HEK293T (cell line): ENCODE results near the gene FCN1.

Experiments used
- CTCF ChIA-PET: fragments of 350-600 bp; formaldehyde crosslinking; extraction: SDS; loops from one replicate; lab custom pipeline; 2021; ENCODE audit warnings: antibody characterized with exemption, inconsistent platforms; lab: Yijun Ruan, JAX
- POLR2A ChIA-PET: fragments of 350-600 bp; formaldehyde crosslinking; extraction: SDS; loops from one replicate; lab custom pipeline; 2020; ENCODE audit warnings: antibody characterized with exemption, inconsistent platforms; lab: Yijun Ruan, JAX
- DNase-seq: peaks from one replicate; pipeline ENCODE4 v3.0.0; 2012; ENCODE audit warnings: mixed read lengths; ENCODE audit errors: extremely low spot score
- ARNT ChIP-seq: fragments of 450-650 bp; IDR thresholded peaks from 2 replicates; pipeline ENCODE4 v1.6.1; 2017; ENCODE audit warnings: mild to moderate bottlenecking
- BHLHE40 ChIP-seq: fragments of 450-650 bp; IDR thresholded peaks from 2 replicates; pipeline ENCODE4 v1.6.1; 2016; ENCODE audit warnings: mild to moderate bottlenecking, moderate library complexity, borderline replicate concordance
- CTBP1 ChIP-seq: fragments of 450-650 bp; IDR thresholded peaks from 2 replicates; pipeline ENCODE4 v1.6.1; 2016; ENCODE audit warnings: borderline replicate concordance
- ELF4 ChIP-seq: fragments of 450-650 bp; IDR thresholded peaks from 2 replicates; pipeline ENCODE4 v1.6.1; 2017; ENCODE audit warnings: antibody characterized with exemption
- FOXA1 ChIP-seq: fragments of 450-650 bp; IDR thresholded peaks from 2 replicates; pipeline ENCODE4 v1.6.1; 2016; ENCODE audit warnings: mild to moderate bottlenecking
- FOXK2 ChIP-seq: fragments of 450-650 bp; IDR thresholded peaks from 2 replicates; pipeline ENCODE4 v1.6.1; 2016; ENCODE audit warnings: mild to moderate bottlenecking
- FOXM1 ChIP-seq: fragments of 450-650 bp; IDR thresholded peaks from 2 replicates; pipeline ENCODE4 v1.6.1; 2017; ENCODE audit warnings: mild to moderate bottlenecking, borderline replicate concordance
- HDGF ChIP-seq: fragments of 450-650 bp; IDR thresholded peaks from 2 replicates; pipeline ENCODE4 v1.6.1; 2017; ENCODE audit warnings: antibody characterized with exemption, borderline replicate concordance
- L3MBTL2 ChIP-seq: fragments of 450-650 bp; conservative IDR thresholded peaks from 2 replicates; pipeline ENCODE4 v1.6.1; 2016; ENCODE audit warnings: mild to moderate bottlenecking
- LEF1 ChIP-seq: fragments of 450-650 bp; IDR thresholded peaks from 2 replicates; pipeline ENCODE4 v1.6.1; 2017; ENCODE audit warnings: mild to moderate bottlenecking, borderline replicate concordance
- NFRKB ChIP-seq: fragments of 450-650 bp; IDR thresholded peaks from 2 replicates; pipeline ENCODE4 v1.6.1; 2016; ENCODE audit warnings: mild to moderate bottlenecking, moderate library complexity
- SP1 ChIP-seq: fragments of 450-650 bp; IDR thresholded peaks from 2 replicates; pipeline ENCODE4 v1.6.1; 2017
- SUZ12 ChIP-seq: fragments of 450-650 bp; IDR thresholded peaks from 2 replicates; pipeline ENCODE4 v1.6.1; 2016; ENCODE audit warnings: mild to moderate bottlenecking
- TARDBP ChIP-seq: fragments of 450-650 bp; IDR thresholded peaks from 2 replicates; pipeline ENCODE4 v1.6.1; 2016
- ZNF384 ChIP-seq: fragments of 450-650 bp; IDR thresholded peaks from 2 replicates; pipeline ENCODE4 v1.6.1; 2016
- TF ChIP-seq, protein P1 (sequence below): fragments of 450-650 bp; IDR thresholded peaks from 2 replicates; pipeline ENCODE4 v1.6.1; 2016

The FCN1 gene

GRCh38 chr9:134922066-134922931 lies 4.6 kb upstream of the FCN1 start:
- ChIA-PET CTCF (no interaction called here), POLR2A (no interaction called here)
- TF ChIP-seq TARDBP, result no peak
- no peak for TF ChIP-seq ELF4
- no peak for TF ChIP-seq CTBP1
- no peak for TF ChIP-seq SUZ12
- no peak for TF ChIP-seq FOXK2
- TF ChIP-seq ZNF384, result no peak
- TF ChIP-seq, protein P1, sequence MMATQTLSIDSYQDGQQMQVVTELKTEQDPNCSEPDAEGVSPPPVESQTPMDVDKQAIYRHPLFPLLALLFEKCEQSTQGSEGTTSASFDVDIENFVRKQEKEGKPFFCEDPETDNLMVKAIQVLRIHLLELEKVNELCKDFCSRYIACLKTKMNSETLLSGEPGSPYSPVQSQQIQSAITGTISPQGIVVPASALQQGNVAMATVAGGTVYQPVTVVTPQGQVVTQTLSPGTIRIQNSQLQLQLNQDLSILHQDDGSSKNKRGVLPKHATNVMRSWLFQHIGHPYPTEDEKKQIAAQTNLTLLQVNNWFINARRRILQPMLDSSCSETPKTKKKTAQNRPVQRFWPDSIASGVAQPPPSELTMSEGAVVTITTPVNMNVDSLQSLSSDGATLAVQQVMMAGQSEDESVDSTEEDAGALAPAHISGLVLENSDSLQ, result no peak
- no peak for TF ChIP-seq FOXM1
- TF ChIP-seq FOXA1, result no peak
- no peak for TF ChIP-seq NFRKB
- TF ChIP-seq LEF1, result no peak
- no peak for DNase-seq

DNA sequence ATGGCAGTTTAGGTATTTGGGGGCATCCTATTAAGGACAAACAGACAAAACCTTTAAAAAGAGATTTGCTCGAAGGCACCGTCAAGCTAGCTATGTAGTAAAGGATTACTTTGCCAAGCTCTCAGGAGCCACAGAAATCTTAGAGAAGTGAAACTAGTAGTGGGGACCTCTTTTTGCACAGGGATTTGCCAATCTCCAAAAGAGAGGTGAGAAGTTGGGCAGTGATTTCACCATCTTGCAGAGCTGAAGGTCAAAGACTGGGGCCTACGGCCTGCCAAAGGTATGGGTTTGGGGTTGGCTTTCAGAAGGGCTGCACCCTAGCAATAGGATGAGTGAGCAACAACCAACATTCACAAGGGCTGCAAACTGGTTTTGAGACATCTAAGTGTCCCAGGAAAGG lies 1.6 kb upstream of the FCN1 start:
- no peak for DNase-seq
- ChIA-PET CTCF (no interaction called here), POLR2A (no interaction called here)
- no peak for TF ChIP-seq NFRKB
- no peak for TF ChIP-seq LEF1
- TF ChIP-seq FOXA1, result no peak
- TF ChIP-seq HDGF, result no peak
- TF ChIP-seq CTBP1, result no peak
- no peak for TF ChIP-seq BHLHE40
- TF ChIP-seq FOXK2, result no peak
- TF ChIP-seq ARNT, result no peak
- no peak for TF ChIP-seq TARDBP
- TF ChIP-seq, protein P1, result no peak
- TF ChIP-seq SUZ12, result no peak

DNA sequence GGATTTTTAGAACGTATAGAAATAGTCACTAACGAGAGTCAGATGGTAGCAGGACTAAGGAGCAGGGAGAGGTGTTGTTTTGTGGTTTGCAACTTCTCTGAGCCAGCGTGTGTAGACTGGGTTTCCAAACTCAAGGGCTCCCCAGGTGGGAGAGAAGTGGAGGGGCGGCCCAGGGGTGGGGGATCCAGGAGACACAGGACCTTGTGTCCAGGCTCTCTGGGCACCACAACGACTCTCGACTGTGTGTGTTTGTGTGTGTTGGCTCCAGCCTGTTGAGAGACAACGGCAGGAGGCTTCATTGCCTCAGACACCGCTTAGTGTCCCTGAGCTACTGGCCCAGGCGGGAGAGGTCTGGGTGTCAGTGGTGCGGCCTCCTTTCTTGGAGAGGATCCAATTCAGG lies 934 bp upstream of the FCN1 start:
- POLR2A ChIA-PET, result no interaction called here
- CTCF ChIA-PET, result no interaction called here
- no peak for DNase-seq
- TF ChIP-seq SUZ12 (no peak), LEF1 (no peak), ARNT (no peak), SP1 (no peak), HDGF (no peak), BHLHE40 (no peak), ZNF384 (no peak), NFRKB (no peak), CTBP1 (no peak), TARDBP (no peak), ELF4 (no peak), FOXA1 (no peak), FOXM1 (no peak), FOXK2 (no peak), L3MBTL2 (no peak)
- TF ChIP-seq, protein P1, result no peak

GRCh38 chr9:134916161-134916665 lies 1.5 kb downstream of the FCN1 start:
- ChIA-PET CTCF (no interaction called here), POLR2A (no interaction called here)
- no peak for TF ChIP-seq TARDBP
- TF ChIP-seq L3MBTL2, result no peak

DNA sequence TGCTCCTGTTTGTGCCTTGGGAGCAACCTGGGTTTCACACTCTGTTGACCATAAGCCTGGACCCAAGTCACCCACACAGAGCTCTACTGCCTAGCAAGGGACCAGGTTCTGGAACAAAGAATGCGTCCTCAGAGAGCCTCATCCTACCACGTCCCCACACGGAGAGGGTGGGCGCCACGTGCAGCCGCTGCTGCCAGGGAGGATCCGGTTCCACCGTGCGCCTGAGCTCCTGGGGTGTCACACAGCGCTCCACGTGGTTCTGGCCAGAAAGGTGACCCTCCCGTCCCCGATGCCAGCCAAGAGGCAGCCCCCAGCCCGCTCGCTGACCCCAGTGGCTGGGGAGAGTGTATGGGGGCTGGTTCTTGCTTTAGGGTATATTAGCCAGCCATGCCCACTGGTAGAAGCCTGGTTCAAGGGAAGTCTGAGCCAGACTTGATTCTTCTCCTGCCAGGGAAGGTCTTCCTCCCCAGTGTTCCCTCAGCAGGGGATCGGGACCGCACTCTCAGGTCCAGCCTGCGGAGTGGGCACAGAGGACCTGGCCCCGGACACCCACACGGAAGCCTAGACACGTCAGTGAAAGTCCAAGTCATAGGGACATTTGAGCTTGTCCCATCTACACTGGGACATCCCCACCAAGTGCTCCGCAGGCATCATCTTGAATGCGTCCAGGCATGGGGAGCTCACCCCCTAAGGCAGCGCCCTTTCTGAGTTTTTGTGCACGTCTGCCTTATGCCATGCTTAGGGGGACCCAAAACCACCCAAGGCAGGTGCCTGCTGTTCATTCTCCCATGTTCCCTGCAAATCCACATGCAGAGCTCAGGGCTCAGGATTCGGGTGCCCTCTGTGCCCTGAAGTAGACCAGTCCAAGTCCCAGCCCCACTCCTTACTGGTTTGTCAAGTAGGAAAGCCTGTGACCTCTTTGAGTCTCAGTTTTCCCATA lies 2.4 kb downstream of the FCN1 start:
- CTCF ChIA-PET, result no interaction called here
- POLR2A ChIA-PET, result no interaction called here
- TF ChIP-seq FOXM1 (no peak), SUZ12 (no peak), NFRKB (no peak), L3MBTL2 (no peak), ELF4 (no peak), CTBP1 (no peak), FOXA1 (no peak), TARDBP (no peak), ZNF384 (no peak), FOXK2 (no peak), LEF1 (no peak), SP1 (no peak), BHLHE40 (no peak), ARNT (no peak), HDGF (no peak)
- TF ChIP-seq, protein P1, result no peak
- no peak for DNase-seq

More at GRCh38 chr9:134916161-134916665, 1.5 kb downstream of the FCN1 start:
- DNase-seq, result no peak
